ENCODE measurements around the gene ZIC2.
"Not testable (repeated sequence)": the region's sequence is repeated elsewhere in the genome, so short reads cannot be mapped to it uniquely, and the experiment has no call there.

The ZIC2 gene

DNA sequence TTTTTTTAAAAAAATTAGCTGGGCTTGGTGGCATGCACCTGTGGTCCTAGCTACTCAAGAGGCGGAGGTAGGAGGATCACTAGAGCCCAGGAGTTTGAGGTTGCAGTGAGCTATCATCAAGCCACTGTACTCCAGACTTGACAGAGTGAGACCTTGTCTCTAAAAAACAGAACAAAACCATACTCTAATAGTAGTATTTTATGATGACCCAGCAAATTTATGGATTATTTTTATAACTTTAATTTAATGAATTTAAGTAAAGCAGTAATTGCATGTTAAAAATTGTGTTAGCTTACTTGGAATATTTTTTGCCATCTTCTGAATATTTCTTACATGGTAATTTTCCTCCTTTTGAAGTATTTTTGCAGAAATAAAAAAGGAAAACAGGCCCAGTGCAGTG, 48.3 kb downstream of the ZIC2 start:
- Histone ChIP-seq H3K9me3 (ENCODE audit: insufficient read depth, low read length) (no peaks in the 10 kb centered on the region), H3K4me3 (ENCODE audit: low read length) (no peak overlapping the region), H3K36me3 (replicated peaks; ENCODE audit: low read depth, low read length) (no peaks in the 10 kb centered on the region), H3K27ac (ENCODE audit: low read length) (no peak overlapping the region), H2AFZ (ENCODE audit: low read depth, low read length) (no peak overlapping the region), H3K9ac (ENCODE audit: low read length) (no peak overlapping the region), H3K4me1 (ENCODE audit: low read length) (no peaks in the 10 kb centered on the region), H3K4me2 (ENCODE audit: low read length) (no peak overlapping the region), H3K79me2 (ENCODE audit: low read length) (no peaks in the 10 kb centered on the region), H4K20me1 (ENCODE audit: insufficient read depth, low read length) (no peaks in the 10 kb centered on the region), H3K27me3 (ENCODE audit: low read depth, low read length) (no peaks in the 10 kb centered on the region)
- TF ChIP-seq EZH2phosphoT487 (IDR thresholded peaks at IDR 0.05; ENCODE audit: low read depth): no peak
- no peak for TF ChIP-seq CTCF (IDR thresholded peaks at IDR 0.05; ENCODE audit: low read depth, low read length)

DNA sequence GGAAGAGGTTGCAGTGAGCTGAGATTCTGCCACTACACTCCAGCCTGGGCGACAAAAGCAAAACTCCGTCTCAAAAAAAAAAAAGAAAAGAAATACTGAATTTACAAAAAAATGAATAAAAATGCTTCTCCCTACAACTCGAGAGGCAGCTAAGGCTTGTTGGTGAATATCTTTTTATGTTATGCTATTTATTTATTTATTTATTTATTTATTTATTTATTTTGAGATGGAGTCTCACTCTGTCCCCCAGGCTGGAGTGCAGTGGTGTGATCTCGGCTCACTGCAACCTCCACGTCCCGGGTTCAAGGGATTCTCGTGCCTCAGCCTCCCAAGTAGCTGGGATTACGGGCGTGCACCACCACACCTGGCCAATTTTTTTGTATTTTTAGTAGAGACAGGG, 51.1 kb downstream of the ZIC2 start:
- not testable (repeated sequence) for H2AFZ ChIP-seq (ENCODE audit: low read depth, low read length); H3K4me2 ChIP-seq (ENCODE audit: low read length); H3K4me3 ChIP-seq (ENCODE audit: low read length); H3K9ac ChIP-seq (ENCODE audit: low read length); H3K27ac ChIP-seq (ENCODE audit: low read length); H3K27me3 ChIP-seq (ENCODE audit: low read depth, low read length); H4K20me1 ChIP-seq (ENCODE audit: insufficient read depth, low read length); H3K4me1 ChIP-seq (ENCODE audit: low read length); H3K79me2 ChIP-seq (ENCODE audit: low read length); H3K9me3 ChIP-seq (ENCODE audit: insufficient read depth, low read length); H3K36me3 ChIP-seq (replicated peaks; ENCODE audit: low read depth, low read length)

GRCh38 chr13:100035936-100036335, 54.4 kb downstream of the ZIC2 start:
- Histone ChIP-seq H3K4me1 (ENCODE audit: low read length) (no peaks in the 10 kb centered on the region), H4K20me1 (ENCODE audit: insufficient read depth, low read length) (no peaks in the 10 kb centered on the region), H3K79me2 (ENCODE audit: low read length) (no peaks in the 10 kb centered on the region), H3K36me3 (replicated peaks; ENCODE audit: low read depth, low read length) (no peaks in the 10 kb centered on the region), H2AFZ (ENCODE audit: low read depth, low read length) (no peak overlapping the region), H3K4me3 (ENCODE audit: low read length) (no peak overlapping the region), H3K9me3 (ENCODE audit: insufficient read depth, low read length) (no peaks in the 10 kb centered on the region), H3K4me2 (ENCODE audit: low read length) (no peak overlapping the region), H3K27me3 (ENCODE audit: low read depth, low read length) (no peaks in the 10 kb centered on the region), H3K9ac (ENCODE audit: low read length) (no peak overlapping the region), H3K27ac (ENCODE audit: low read length) (no peak overlapping the region)
- no peak for TF ChIP-seq EZH2phosphoT487 (IDR thresholded peaks at IDR 0.05; ENCODE audit: low read depth)
- no peak for TF ChIP-seq CTCF (IDR thresholded peaks at IDR 0.05; ENCODE audit: low read depth, low read length)

Data from OCI-LY3 (cell line).